OCI-LY1 (cell line): Measurements from ENCODE around the gene SERPINA5.

ENCODE experiments used
- H2AFZ ChIP-seq: fragments of 200-600 bp; sonication (generic), shearing (Covaris generic); 2 replicates; pipeline ENCODE4 v1.6.0; 2014; ENCODE audit warnings: antibody characterized with exemption, mild to moderate bottlenecking, low read length
- H3F3A ChIP-seq: fragments of 200-600 bp; sonication (generic), shearing (Covaris generic); 2 replicates; pipeline ENCODE4 v1.6.0; 2014; ENCODE audit warnings: mild to moderate bottlenecking, antibody characterized with exemption, low read length, moderate library complexity; ENCODE audit not compliant: insufficient read depth
- H3K27ac ChIP-seq: fragments of 200-600 bp; sonication (generic); 2 replicates; pipeline ENCODE4 v1.5.1; 2014; ENCODE audit warnings: low read length, mixed run types, mild to moderate bottlenecking, low read depth; ENCODE audit not compliant: poor library complexity, severe bottlenecking
- H3K27me3 ChIP-seq: fragments of 200-600 bp; sonication (generic); 2 replicates; pipeline ENCODE4 v1.6.0; 2014; ENCODE audit warnings: antibody characterized with exemption, mild to moderate bottlenecking, low read length, moderate library complexity; ENCODE audit not compliant: insufficient read depth
- H3K36me3 ChIP-seq: fragments of 200-600 bp; sonication (generic); 2 replicates; pipeline ENCODE4 v1.6.1; 2014; ENCODE audit warnings: mild to moderate bottlenecking, antibody characterized with exemption, low read length, moderate library complexity, mixed read lengths; ENCODE audit not compliant: insufficient read depth
- H3K4me1 ChIP-seq: fragments of 200-600 bp; sonication (generic); 2 replicates; pipeline ENCODE4 v1.5.1; 2014; ENCODE audit warnings: mild to moderate bottlenecking, low read length, moderate library complexity; ENCODE audit not compliant: insufficient read depth, severe bottlenecking
- H3K4me2 ChIP-seq: fragments of 200-600 bp; sonication (generic), shearing (Covaris generic); 2 replicates; pipeline ENCODE4 v1.6.1; 2014; ENCODE audit warnings: low read length
- H3K4me3 ChIP-seq: fragments of 200-600 bp; sonication (generic); 2 replicates; pipeline ENCODE4 v1.5.1; 2014; ENCODE audit warnings: low read length, low read depth, mild to moderate bottlenecking, mixed read lengths; ENCODE audit not compliant: poor library complexity, severe bottlenecking
- H3K79me2 ChIP-seq: fragments of 200-600 bp; shearing (Covaris generic); 2 replicates; pipeline ENCODE4 v1.6.1; 2016; ENCODE audit warnings: mixed run types, low read length, mixed read lengths; ENCODE audit not compliant: insufficient read depth
- H3K9ac ChIP-seq: fragments of 200-600 bp; sonication (generic), shearing (Covaris generic); 2 replicates; pipeline ENCODE4 v1.6.1; 2014; ENCODE audit warnings: mild to moderate bottlenecking, low read length, mixed read lengths
- H3K9me2 ChIP-seq: fragments of 200-600 bp; sonication (generic), shearing (Covaris generic); 2 replicates; pipeline ENCODE4 v1.6.1; 2014; ENCODE audit warnings: low read depth, mild to moderate bottlenecking, low read length, mixed read lengths
- H3K9me3 ChIP-seq: fragments of 200-600 bp; shearing (Covaris generic); 2 replicates; pipeline ENCODE4 v1.6.1; 2014; ENCODE audit warnings: low read length, mixed read lengths
- H4K20me1 ChIP-seq: fragments of 200-600 bp; sonication (generic), shearing (Covaris generic); 2 replicates; pipeline ENCODE4 v1.6.0; 2016; ENCODE audit warnings: mild to moderate bottlenecking, low read length; ENCODE audit not compliant: insufficient read depth
- CTCF ChIP-seq: fragments of 200-600 bp; sonication (generic), shearing (Covaris generic); IDR thresholded peaks from 2 replicates; pipeline ENCODE4 v1.5.1; 2017; ENCODE audit warnings: mild to moderate bottlenecking, antibody characterized with exemption, low read length, moderate library complexity, mixed read lengths
- EZH2 ChIP-seq: fragments of 200-600 bp; sonication (generic), shearing (Covaris generic); IDR thresholded peaks from 2 replicates; pipeline ENCODE4 v1.8.0; 2017; ENCODE audit warnings: borderline replicate concordance, mixed run types, mild to moderate bottlenecking, antibody characterized with exemption, low read length, moderate library complexity, mixed read lengths

SERPINA5 gene

GRCh38 chr14:94536836-94537235, 44.4 kb upstream of the SERPINA5 start:
- H3K36me3 ChIP-seq = no peaks in the 10 kb centered on the region
- no peaks in the 10 kb centered on the region for H3F3A ChIP-seq
- no peaks in the 10 kb centered on the region for H3K4me1 ChIP-seq
- no peaks in the 10 kb centered on the region for H3K9me3 ChIP-seq
- H3K27me3 ChIP-seq = no peaks in the 10 kb centered on the region
- H3K9me2 ChIP-seq = no peaks in the 10 kb centered on the region
- no peak overlapping the region for H3K4me3 ChIP-seq
- H3K9ac ChIP-seq = no peak overlapping the region
- no peak for TF ChIP-seq EZH2
- TF ChIP-seq CTCF = peak; percentile 23; the same call in 1 of the 2 replicates
- no peak overlapping the region for H3K27ac ChIP-seq
- H4K20me1 ChIP-seq = no peaks in the 10 kb centered on the region
- no peak overlapping the region for H2AFZ ChIP-seq
- H3K79me2 ChIP-seq = no peaks in the 10 kb centered on the region
- no peak overlapping the region for H3K4me2 ChIP-seq

GRCh38 chr14:94538070-94538740, 43.0 kb upstream of the SERPINA5 start:
- Histone ChIP-seq H4K20me1 (no peaks in the 10 kb centered on the region), H3K9ac (no peak overlapping the region)
- no peak for TF ChIP-seq CTCF
- TF ChIP-seq EZH2 = no peak

GRCh38 chr14:94539181-94539580, 42.0 kb upstream of the SERPINA5 start:
- H2AFZ ChIP-seq = no peak overlapping the region
- H3K9me2 ChIP-seq = no peaks in the 10 kb centered on the region
- no peak overlapping the region for H3K9ac ChIP-seq
- no peaks in the 10 kb centered on the region for H3K9me3 ChIP-seq
- no peaks in the 10 kb centered on the region for H3K79me2 ChIP-seq
- no peaks in the 10 kb centered on the region for H4K20me1 ChIP-seq
- H3F3A ChIP-seq = no peaks in the 10 kb centered on the region
- H3K4me2 ChIP-seq = no peak overlapping the region
- H3K36me3 ChIP-seq = no peaks in the 10 kb centered on the region
- no peaks in the 10 kb centered on the region for H3K27me3 ChIP-seq
- no peak overlapping the region for H3K27ac ChIP-seq
- no peak overlapping the region for H3K4me3 ChIP-seq
- no peaks in the 10 kb centered on the region for H3K4me1 ChIP-seq
- TF ChIP-seq CTCF = no peak
- no peak for TF ChIP-seq EZH2

More at GRCh38 chr14:94538070-94538740, 43.0 kb upstream of the SERPINA5 start:
- Histone ChIP-seq H3K27ac (no peak overlapping the region), H3K36me3 (no peaks in the 10 kb centered on the region), H3K4me3 (no peak overlapping the region), H2AFZ (no peak overlapping the region), H3K9me3 (no peaks in the 10 kb centered on the region), H3K9me2 (no peaks in the 10 kb centered on the region), H3K4me2 (no peak overlapping the region), H3K4me1 (no peaks in the 10 kb centered on the region), H3K27me3 (no peaks in the 10 kb centered on the region), H3K79me2 (no peaks in the 10 kb centered on the region), H3F3A (no peaks in the 10 kb centered on the region)
